GM19463 (cell line): ENCODE measurements around the gene SDK1.

Experiments
- ATAC-seq: cut with Tn5 transposase; IDR thresholded peaks from one replicate; pipeline ENCODE4 v1.9.1; 2021; ENCODE audit warnings: mild to moderate bottlenecking, moderate library complexity; ENCODE audit not compliant: unreplicated experiment

SDK1 gene

DNA sequence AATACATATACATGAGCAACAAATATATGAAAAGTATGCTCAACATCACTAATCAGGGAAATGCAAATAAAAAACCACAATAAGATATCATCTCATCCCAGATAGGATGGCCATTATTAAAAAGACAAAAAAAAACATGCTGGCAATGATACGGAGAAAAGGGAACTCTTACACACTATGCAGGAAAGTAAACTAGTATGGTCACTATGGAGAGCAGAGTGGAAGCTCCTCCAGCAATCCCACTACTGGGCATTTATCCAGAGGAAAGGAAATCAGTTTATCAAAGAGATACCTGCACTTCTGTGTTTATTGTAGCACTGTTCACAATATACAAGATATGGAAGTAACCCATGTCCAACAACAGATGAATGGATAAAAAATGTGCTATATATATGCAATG is 217.5 kb downstream of the SDK1 start:
- ATAC-seq = no peak

DNA sequence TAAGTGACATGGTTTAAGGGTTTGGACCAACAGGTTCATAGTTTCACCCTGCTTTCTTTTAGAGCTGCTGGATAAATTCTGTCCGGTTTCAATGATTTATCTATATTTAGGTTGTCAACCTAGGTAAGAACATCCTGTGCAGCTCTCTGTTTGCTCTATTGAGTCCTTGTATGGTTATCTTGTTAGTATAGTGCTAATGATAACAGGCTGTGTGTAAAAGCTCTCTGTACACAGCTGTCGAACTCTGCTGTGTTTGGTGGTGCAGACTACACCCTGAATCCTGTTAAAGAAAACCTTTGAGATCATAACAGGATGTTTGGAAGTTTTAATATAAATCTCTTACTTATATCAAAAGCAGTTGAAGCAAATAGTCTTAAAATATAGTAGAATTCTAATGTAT is 219.2 kb downstream of the SDK1 start:
- ATAC-seq = no peak

DNA sequence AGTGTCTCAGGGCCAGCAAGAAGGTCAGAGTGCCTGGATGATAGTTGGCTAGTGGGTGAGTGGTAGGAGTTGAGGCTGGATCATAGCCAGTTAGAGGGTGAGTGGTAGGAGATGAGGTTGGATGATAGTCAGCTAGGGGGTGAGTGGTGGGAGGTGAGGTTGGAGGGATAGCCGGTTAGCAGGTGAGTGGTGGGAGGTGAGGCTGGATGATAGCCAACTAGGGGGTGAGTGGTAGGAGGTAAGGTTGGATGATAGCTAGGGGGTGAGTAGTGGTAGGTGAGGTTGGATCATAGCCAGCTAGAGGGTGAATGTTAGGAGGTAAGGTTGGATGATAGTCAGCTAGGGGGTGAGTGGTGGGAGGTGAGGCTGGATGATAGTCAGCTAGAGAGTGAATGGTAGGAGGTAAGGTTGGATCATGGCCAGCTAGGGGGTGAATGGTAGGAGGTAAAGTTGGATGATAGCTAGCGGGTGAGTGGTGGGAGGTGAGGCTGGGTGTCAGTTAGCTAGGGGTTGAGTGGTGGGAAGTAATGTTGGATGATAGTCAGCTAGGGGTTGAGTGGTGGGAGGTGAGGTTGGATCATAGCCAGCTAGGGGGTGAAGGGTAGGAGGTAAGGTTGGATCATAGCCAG is 226.6 kb downstream of the SDK1 start:
- no peak for ATAC-seq

DNA sequence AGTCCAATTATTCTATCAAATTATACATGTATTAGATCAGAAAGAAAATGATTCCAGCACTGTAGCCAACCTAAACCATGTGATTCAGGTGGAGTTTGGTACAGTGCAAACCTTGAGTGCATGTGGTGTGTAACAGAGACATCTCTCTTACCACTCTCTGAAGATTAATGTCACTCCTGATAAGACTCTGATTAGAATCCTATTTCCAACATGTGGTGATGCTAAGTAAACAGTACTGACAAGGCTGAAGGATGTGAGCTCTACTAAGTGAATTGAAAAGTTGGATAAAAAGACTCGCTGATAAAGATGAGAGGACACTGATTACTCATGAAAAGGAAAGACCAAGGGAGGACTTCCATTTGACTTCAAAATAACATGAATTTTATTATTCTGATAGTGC is 232.0 kb downstream of the SDK1 start:
- ATAC-seq = no peak

DNA sequence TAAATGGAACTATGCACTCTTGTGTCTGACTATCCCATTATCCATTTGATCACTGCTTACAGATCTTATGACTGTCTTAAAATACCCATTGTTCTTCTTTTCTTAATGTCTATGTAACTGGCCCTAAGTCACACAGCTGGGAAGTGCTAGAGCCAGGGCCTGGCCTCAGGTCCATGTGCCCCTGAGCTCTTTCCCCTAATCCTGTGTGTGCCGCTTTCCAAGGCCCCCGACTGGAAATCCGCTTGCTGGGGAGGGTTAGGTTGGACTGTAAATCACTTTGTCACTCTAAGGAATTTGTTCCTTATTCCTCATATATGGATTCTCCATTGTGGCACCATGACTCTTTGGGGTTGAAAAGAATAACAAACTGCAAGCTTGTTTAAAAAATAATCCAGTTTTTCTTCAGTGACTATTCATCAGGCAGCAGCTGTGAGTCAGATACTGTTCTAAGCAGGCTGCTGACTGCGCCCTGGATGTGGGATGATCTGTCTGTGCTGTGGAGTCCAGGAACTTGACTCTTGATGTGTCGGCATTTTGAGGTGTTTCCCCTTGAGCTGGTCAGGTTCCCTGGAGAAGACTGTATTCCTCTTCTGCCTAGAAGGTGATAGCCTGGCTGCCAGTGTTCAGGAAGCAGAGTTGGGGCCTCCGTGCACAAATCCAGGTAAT is 236.3 kb downstream of the SDK1 start:
- ATAC-seq = no peak

DNA sequence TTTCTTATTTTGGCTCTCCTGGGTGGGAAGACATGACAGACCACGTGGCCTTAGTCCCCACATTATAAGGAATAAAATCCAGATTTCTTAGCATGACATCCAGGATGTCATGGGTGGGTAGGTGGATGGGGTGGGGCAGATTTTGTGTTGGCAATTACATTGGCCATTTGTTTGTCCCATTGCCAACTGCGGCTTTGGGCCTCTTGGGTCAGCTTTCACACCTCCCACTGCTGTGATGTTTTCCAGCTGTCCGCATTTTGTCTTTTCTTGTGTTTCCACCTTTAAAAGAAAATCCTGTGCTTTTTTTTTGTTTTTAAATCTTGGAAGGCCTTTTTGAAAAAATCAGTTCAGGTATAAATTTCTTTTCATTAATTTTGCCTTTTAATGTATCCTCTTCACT is 237.0 kb downstream of the SDK1 start:
- ATAC-seq = no peak

DNA sequence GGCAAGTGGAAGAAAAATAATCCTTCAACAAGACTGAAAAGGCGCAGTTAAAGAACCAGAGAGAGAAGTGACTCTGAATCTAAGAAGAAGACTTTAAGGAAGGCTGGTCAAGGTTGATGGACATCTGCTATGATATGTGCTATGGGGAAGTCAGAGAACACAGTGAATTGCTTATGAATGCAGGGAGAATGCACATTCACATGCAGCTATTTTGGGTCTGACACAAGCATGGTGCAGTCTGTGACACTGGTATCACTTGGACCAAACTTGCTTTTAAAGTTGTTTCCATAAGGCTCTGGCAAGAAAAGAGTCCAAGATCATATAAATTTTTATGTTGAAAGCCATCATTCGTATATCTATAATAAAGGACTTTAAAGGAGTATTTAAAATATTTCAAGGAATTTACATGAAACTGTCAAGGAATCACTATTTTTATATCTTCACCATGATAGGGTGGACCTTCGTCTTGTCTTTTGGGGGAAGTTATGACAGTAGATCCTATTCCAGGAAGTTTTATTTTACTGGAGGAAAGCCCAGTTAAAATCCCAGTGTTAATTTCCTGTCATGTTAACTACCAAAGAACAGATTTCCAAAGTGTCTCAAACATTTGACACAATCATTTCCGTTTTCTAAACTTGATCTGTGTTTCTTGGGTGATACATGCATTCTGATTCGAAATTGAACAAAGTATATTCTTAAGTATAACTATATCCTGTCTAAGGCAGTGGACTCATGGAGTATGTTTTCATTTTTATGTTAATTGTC is 239.6 kb downstream of the SDK1 start:
- no peak for ATAC-seq

DNA sequence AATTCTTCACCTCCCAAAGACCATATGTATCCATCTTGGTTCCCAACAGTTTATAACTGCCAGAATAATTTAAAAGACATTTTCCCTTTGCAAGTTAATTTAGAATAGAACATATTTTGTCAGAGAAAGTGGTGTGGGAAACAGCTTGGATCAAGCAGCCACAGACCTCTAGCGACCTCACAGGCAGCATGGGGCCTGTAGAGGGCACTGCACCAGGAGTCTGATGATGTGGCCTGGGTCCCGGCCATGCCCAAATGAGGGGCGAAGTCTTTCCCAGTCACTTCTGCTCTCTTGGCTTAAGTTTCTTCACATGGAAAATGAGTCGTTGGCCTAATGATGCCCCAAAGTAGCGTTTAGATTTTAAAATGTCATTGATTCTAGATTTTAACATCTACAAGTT is 243.2 kb downstream of the SDK1 start:
- ATAC-seq = no peak

DNA sequence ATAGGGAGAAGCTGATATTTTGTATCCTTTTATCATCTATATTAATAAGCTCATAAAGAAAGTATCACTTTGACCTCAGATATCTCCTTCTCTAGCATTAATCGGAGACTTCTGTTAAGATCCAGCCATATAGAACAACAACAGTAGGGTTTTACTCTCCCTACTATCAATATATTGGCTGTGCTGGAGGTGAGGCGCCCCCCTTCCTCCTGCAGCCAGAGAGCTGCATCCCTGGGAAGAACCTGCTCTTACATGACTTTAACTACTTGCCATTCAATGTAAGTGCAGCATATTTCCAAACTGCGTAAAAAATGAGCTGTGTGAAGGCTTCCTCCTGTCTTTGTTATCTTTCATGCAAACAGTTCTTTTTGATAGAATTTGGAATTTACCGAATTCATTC is 247.8 kb downstream of the SDK1 start:
- no peak for ATAC-seq

DNA sequence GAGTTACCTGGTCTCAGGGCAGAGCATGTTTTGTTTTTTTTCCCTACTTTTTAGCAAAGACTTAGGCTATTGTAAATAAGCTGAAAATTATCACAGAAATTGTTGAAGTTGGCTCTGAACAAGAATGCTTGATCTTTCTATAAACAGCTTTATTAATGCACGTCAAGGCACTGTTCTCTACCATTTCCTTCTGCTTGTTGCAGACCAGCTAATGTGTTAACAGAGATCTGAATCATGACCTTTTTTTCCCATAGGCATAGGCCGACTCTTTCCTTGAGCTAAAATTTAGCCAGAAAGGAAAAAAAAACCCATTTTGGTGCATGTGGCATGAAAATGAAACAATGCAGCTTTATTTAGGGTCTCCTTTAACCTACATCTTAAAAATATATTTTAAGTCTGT is 248.5 kb downstream of the SDK1 start:
- no peak for ATAC-seq

DNA sequence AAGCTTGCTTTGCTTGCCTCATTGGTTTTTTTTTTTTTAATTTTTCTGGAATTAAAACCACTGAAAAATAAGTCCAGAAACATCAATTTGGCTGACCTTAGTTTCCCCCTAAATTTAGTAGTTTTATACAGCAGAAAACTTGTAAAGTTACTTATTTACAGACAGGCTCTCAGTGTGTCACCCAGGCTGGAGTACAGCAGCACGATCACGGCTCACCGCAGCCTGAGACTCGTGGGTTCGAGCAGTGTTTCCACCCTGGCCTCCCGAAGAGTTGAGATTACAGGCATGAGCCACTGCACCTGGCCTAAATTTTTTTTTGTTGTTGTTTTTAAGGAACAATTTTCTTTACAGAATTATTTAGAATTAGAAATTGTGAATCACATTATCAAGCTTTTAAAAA is 250.5 kb downstream of the SDK1 start:
- ATAC-seq = no peak

DNA sequence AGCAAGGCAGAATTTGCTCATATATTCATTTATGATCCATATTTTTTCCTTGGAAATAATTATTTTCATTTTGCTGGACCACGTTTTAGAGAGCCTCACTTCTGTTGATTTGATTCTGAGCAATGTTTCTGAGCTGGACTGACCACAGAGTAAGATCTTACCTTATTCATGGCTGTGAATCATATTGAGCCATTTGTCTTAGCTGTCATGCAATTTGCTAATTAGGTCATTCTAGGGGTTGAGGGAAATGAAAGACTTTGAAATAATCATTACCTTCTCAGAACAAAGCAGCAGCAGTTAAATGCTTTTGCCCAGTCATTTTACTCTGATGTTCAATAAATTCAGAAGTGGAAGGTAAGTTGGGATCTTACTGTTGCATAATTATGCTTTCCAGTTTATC is 251.4 kb downstream of the SDK1 start:
- ATAC-seq = no peak

DNA sequence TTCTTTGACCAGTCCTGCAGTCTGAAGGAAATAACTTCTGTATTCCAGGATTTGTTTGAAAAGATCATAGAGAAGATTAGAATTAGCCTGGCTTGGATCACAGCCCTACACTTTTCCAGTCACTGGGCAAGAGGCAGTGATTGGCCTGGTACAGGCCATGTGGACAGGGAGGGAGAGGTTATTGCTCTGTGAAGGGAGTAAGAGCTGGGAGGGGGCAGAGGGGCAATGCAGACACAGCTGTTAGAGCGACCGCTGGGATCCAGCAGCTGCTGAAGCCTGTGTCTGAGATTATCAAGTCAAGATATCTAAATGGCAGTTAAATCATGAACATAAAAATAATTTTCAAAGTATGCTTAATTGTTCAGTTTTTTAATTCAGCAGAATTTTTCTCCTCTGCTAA is 257.3 kb downstream of the SDK1 start:
- no peak for ATAC-seq

DNA sequence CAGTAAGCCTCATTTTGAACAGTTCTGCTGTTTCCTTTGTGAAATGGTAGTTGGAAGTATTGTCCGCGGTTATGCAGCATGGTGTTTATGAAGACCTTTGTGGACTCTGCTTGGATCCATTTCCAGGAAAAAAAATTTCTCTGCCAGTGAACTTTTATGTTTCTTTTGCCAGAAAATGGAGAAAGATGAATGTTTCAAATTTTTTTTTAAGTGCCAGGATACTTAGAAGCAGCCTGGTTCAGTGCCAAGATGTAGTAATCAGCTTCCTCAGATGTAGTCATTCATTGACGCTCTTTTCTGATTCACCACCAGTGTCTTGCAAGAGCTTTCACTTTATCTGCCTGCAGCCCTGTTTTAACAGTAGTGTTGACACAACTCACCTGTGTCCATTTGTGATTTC is 258.2 kb downstream of the SDK1 start:
- ATAC-seq = no peak

DNA sequence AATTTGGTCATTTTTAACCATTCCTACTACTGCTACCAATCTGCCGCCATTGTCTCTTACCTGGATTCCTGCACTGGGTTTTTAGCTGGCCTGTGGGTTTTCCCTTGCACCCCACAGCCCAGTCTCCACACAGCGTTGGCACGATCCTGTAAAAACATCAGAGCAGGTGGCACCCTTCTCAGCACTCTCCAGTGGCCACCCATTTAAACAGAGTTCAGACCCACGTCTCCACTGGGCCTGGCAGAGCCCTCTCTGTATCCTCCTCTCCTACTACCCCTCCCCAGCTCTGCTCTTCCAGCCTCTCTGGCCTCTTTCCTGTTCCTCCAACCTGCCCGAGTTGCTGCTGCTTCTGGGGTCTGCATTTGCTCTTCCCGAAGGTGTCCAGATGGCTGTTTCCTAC is 259.4 kb downstream of the SDK1 start:
- ATAC-seq = no peak

DNA sequence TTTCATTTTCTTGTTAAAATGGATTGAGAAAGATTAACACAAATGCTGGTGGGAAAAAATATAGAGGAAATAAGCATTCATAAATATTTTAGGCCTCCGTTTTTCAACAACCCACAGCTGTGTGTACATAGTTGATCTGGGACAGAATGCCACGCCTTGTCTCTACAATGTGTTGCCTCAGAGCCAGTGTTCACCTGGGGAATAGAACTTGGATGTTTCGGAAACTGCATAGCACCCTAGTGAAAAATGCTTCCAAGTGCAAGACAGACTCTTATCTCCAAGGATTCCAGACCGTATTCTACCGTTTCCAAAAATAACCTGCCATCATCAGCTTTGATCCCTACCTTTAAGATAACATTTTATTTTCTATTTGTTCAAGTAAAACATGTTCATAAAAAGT is 260.9 kb downstream of the SDK1 start:
- no peak for ATAC-seq

DNA sequence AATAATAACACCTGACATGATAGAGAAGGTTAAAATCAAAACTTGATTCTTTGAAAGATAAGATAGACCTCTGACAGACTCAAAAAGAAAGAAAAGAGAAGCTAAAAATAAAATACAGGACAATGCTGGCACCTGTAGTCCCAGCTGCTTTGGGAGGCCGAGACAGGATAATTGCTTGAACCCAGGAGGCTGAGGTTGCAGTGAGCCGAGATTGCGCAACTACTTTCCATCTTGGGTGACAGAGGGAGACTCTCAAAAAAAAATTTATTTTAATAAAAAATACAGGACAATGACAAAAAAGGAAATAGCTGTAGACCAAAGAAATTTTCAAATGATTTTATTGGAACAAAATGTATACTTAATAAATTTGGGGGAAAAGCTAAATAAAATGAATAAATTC is 263.2 kb downstream of the SDK1 start:
- no peak for ATAC-seq

DNA sequence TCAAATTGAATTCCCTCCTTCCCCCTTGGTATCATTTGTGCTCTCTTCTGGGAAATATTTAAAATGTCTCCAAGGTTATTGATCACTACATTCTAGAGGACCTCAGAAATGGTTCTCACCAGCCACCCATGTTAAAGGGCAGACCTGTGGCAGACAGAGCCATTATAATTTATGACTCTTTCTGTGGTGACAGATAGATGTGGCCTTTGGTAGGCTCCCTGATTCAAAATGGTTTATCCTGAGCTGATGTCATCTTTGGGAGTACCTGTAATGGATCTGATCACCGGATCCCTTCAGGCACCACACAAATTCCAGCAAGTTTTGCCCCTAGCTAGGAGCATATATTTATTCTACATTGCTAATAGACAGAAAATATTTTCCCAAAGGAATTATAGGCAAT is 267.5 kb downstream of the SDK1 start:
- no peak for ATAC-seq

DNA sequence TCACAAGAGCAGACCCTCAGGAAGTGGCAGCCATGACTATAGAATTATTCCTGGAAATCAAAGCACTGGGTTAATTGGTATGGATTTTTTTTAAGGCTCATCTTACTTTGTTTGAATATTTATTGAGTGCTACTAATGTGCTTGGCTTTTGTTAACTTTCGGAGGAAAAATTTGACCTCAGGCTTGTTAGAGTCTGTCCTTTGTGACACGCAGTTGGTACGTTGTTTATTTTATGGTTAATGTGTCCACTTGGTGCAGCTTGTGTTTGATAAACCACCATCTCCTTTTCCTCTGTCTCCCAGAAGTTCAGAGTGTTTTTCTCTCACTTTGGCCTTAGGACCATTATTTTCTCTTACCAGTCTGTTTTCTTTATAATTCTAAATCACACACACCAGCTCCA is 268.6 kb downstream of the SDK1 start:
- ATAC-seq = no peak

DNA sequence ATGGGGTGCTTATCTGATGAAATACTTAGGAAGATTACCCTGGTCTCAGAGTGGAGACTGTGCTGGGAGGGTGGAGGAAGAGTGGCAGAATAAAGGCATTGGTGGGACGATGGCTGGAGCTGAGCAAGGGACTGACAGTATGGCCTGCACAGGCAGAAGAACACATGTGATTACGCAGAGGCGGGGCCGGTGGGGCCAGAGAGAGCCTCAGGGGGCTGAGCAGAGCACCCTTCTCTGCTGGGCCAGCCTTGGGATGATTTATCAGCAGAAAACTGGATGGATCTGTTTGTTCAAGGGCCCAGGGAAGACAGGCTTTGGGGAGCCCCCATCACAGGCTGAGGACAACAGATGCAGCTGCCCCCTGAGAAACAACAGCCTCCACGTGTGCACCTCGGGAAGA is 272.1 kb downstream of the SDK1 start:
- ATAC-seq = no peak

DNA sequence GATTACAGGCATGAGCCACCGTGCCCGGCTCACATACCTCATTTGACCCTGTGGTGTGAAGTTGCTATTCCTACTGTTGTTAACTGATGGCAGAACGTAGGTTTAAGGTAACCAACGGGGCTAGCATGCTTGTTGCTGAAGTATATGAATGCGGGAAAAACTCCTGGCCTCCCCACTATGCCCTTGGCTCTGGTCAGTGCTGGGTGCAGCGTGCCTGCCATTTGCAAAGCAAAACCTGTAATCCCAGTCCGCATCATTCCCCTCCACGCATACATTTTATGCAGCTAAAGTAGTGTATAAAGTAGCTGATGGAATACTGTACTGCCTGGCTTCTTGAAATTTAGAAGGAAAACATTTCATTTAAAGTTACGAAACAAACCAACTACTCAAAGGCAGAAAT is 273.3 kb downstream of the SDK1 start:
- no peak for ATAC-seq

DNA sequence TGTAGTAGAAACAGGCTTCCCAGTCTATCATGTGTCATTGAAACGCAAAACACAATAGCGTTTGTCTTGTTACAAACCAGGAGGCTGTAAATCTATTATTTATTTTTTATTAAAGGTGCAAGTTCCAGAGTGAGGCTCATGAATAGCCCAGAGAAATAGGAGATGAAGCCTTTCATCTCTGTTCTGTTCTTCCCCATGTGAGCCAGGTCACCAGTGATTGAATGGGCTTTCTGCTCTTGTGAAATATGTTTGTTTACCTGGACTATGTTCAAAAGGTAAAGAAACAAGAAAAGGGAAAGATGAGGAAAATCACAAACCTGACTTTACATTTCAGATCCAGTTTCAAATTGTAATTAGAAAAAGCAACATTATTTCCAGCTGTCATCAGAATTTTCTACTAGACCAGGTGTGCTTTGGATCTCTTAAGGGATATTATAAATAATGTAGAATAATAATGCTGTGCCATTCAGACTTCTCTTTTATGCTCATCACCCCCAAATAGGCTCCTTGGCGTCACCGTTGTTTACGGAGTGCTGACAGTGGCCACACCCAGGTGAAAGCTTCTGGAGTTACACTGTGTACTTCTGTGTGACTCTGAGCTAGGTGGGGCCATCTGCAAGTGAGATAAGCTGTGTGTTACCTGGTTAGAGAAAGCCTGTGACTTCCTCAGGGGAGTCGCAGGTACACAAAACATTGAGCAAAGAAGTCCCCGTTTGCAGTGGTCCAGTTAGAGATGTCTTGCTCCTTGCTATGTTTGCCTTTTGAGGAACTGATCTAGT is 274.9 kb downstream of the SDK1 start:
- ATAC-seq = no peak
